H1 (cell line): Measurements from ENCODE around the gene HOXB7. TPM values are rescaled to one million over a fixed set of nuclear protein-coding genes. Genes with fewer than 3 reads are reported as not detected.

Experiments used
- CTCF ChIA-PET: fragments of 300-600 bp; sonication (Branson Sonifier 250); formaldehyde crosslinking; loops from one replicate; lab custom pipeline; 2021; ENCODE audit not compliant: partially characterized antibody; lab: Charles Lee
- POLR2A ChIA-PET: fragments of 300-600 bp; sonication (Branson Sonifier 250); formaldehyde crosslinking; loops from one replicate; lab custom pipeline; 2021; ENCODE audit warnings: inconsistent platforms; ENCODE audit not compliant: partially characterized antibody; lab: Charles Lee
- DNase-seq, 2 experiments: peaks; one replicate each; pipeline versions ENCODE4 v3.0.0 to v3.0.0-alpha.2; 2010 to 2022; ENCODE audit warnings: low spot score in 2 of 2, low read depth in 1 of 2, mixed read lengths in 1 of 2
- FAIRE-seq: peaks from 2 replicates; lab custom pipeline; 2011; peaks lifted over from hg19 to GRCh38; lab: Jason Lieb, UNC
- H2AFZ ChIP-seq: 2 replicates; pipeline ENCODE4 v1.8.1; 2012; ENCODE audit warnings: low read length, inconsistent platforms
- H2AK5ac ChIP-seq: 2 replicates; pipeline ENCODE4 v1.6.1; 2013; ENCODE audit warnings: low read depth, low read length
- H2BK120ac ChIP-seq: replicated peaks from 2 replicates; pipeline ENCODE3; 2013; ENCODE audit warnings: low read depth, low read length, inconsistent platforms
- H2BK12ac ChIP-seq: 2 replicates; pipeline ENCODE4 v1.6.1; 2013; ENCODE audit warnings: low read depth, low read length
- H2BK15ac ChIP-seq: 2 replicates; pipeline ENCODE4 v1.6.1; 2013; ENCODE audit warnings: low read length
- H2BK20ac ChIP-seq: 2 replicates; pipeline ENCODE4 v1.6.1; 2013; ENCODE audit warnings: low read length
- H2BK5ac ChIP-seq: 2 replicates; pipeline ENCODE4 v1.6.1; 2013; ENCODE audit warnings: low read depth, low read length
- H3K14ac ChIP-seq: 2 replicates; pipeline ENCODE4 v1.6.1; 2013; ENCODE audit warnings: inconsistent platforms; ENCODE audit not compliant: insufficient read length
- H3K18ac ChIP-seq: 2 replicates; pipeline ENCODE4 v1.6.1; 2013; ENCODE audit warnings: low read length; ENCODE audit errors: extremely low read depth
- H3K23ac ChIP-seq: 2 replicates; pipeline ENCODE4 v1.6.1; 2013; ENCODE audit warnings: inconsistent platforms; ENCODE audit not compliant: insufficient read length
- H3K23me2 ChIP-seq: 2 replicates; pipeline ENCODE4 v1.6.1; 2013; ENCODE audit warnings: low read depth, low read length
- H3K27ac ChIP-seq: 2 replicates; pipeline ENCODE4 v1.6.1; 2011; ENCODE audit warnings: low read depth, low read length, inconsistent platforms
- H3K27me3 ChIP-seq, 4 experiments: replicated peaks in 1 of 4; 1 replicate in 1 of 4; 2 replicates in 3 of 4; pipeline versions ENCODE4 v1.6.1 to v1.8.1; 2011 to 2013; ENCODE audit warnings: low read length in 3 of 4, mild to moderate bottlenecking in 3 of 4, inconsistent platforms in 2 of 4, mixed read lengths in 2 of 4, moderate library complexity in 1 of 4; ENCODE audit not compliant: control insufficient read depth in 3 of 4, insufficient read depth in 3 of 4; ENCODE audit errors: extremely low read depth in 1 of 4
- H3K36me3 ChIP-seq, 4 experiments: 2 replicates each; pipeline versions ENCODE4 v1.6.1 to v1.8.1; 2011 to 2013; ENCODE audit warnings: mild to moderate bottlenecking in 4 of 4, low read length in 3 of 4, moderate library complexity in 2 of 4, control low read depth in 1 of 4, inconsistent platforms in 1 of 4; ENCODE audit not compliant: insufficient read depth in 4 of 4, control insufficient read depth in 2 of 4
- H3K4ac ChIP-seq: replicated peaks from 2 replicates; pipeline ENCODE3; 2013; ENCODE audit warnings: low read length, low read depth, mixed read lengths, inconsistent platforms; ENCODE audit not compliant: insufficient read length
- H3K4me1 ChIP-seq, 4 experiments: replicated peaks in 1 of 4; 1 replicate in 1 of 4; 2 replicates in 3 of 4; pipeline versions ENCODE4 v1.6.1 to v1.8.1; 2011 to 2013; ENCODE audit warnings: low read length in 3 of 4, inconsistent platforms in 2 of 4, mixed read lengths in 1 of 4; ENCODE audit not compliant: insufficient read depth in 4 of 4, control insufficient read depth in 3 of 4
- H3K4me2 ChIP-seq, 2 experiments: 2 replicates each; pipeline versions ENCODE4 v1.6.1 to v1.8.1; 2011 to 2013; ENCODE audit warnings: low read depth in 2 of 2, low read length in 2 of 2, control low read depth in 1 of 2, inconsistent platforms in 1 of 2, mild to moderate bottlenecking in 1 of 2; ENCODE audit not compliant: insufficient read depth in 1 of 2
- H3K4me3 ChIP-seq, 4 experiments: fragments of 200-600, 300-600 bp in 1 of 4; sonication (generic), shearing (Covaris generic), sonication (Bioruptor Twin) in 1 of 4; 2 replicates each; pipeline versions ENCODE4 v1.5.1 to v1.8.1; 2011 to 2016; ENCODE audit warnings: low read length in 4 of 4, low read depth in 3 of 4, control low read depth in 2 of 4, inconsistent platforms in 2 of 4, mild to moderate bottlenecking in 2 of 4, mixed read lengths in 1 of 4, moderate library complexity in 1 of 4; ENCODE audit not compliant: insufficient read depth in 2 of 4; ENCODE audit errors: extremely low read depth in 1 of 4
- H3K56ac ChIP-seq: replicated peaks from 2 replicates; pipeline ENCODE3; 2013; ENCODE audit warnings: low read depth, mild to moderate bottlenecking, mixed read lengths, low read length, inconsistent platforms; ENCODE audit not compliant: insufficient read length
- H3K79me1 ChIP-seq: 2 replicates; pipeline ENCODE4 v1.6.1; 2013; ENCODE audit warnings: low read depth, low read length, control low read depth
- H3K79me2 ChIP-seq, 2 experiments: 2 replicates each; pipeline versions ENCODE4 v1.6.1 to v1.8.1; 2012 to 2013; ENCODE audit warnings: low read length in 2 of 2, mild to moderate bottlenecking in 2 of 2, inconsistent platforms in 1 of 2; ENCODE audit not compliant: insufficient read depth in 2 of 2, control insufficient read depth in 1 of 2
- H3K9ac ChIP-seq, 4 experiments: replicated peaks in 1 of 4; 1 replicate in 1 of 4; 2 replicates in 3 of 4; pipeline versions ENCODE4 v1.6.1 to v1.8.1; 2011 to 2013; ENCODE audit warnings: low read depth in 3 of 4, low read length in 3 of 4, control low read depth in 2 of 4, mild to moderate bottlenecking in 2 of 4, moderate library complexity in 2 of 4, inconsistent platforms in 1 of 4; ENCODE audit errors: extremely low read depth in 1 of 4
- H3K9me3 ChIP-seq, 2 experiments: 2 replicates each; pipeline versions ENCODE4 v1.6.1 to v1.8.1; 2012 to 2013; ENCODE audit warnings: mild to moderate bottlenecking in 2 of 2, moderate library complexity in 2 of 2, control low read depth in 1 of 2, inconsistent platforms in 1 of 2, low read depth in 1 of 2, low read length in 1 of 2, mixed read lengths in 1 of 2; ENCODE audit not compliant: insufficient read depth in 2 of 2
- H4K20me1 ChIP-seq, 2 experiments: replicated peaks in 1 of 2; 2 replicates each; pipeline versions ENCODE3 to v1.8.1; 2011 to 2013; ENCODE audit warnings: inconsistent platforms in 2 of 2, low read length in 2 of 2, mild to moderate bottlenecking in 1 of 2; ENCODE audit not compliant: insufficient read depth in 2 of 2, control insufficient read depth in 1 of 2
- H4K5ac ChIP-seq: 2 replicates; pipeline ENCODE4 v1.6.1; 2013; ENCODE audit warnings: low read length, low read depth, mixed read lengths, inconsistent platforms; ENCODE audit not compliant: insufficient read length
- H4K8ac ChIP-seq: 2 replicates; pipeline ENCODE4 v1.8.0; 2013; ENCODE audit warnings: mild to moderate bottlenecking, moderate library complexity, low read length, inconsistent platforms; ENCODE audit not compliant: insufficient read depth; ENCODE audit errors: extremely low read depth
- H4K91ac ChIP-seq: replicated peaks from 2 replicates; pipeline ENCODE3; 2013; ENCODE audit warnings: low read length, mixed read lengths, inconsistent platforms; ENCODE audit not compliant: insufficient read length
- BCL11A ChIP-seq, 2 experiments: IDR thresholded peaks; one replicate each; pipeline ENCODE4 v1.6.1; 2011; ENCODE audit warnings: low read depth in 2 of 2, low read length in 2 of 2, mild to moderate bottlenecking in 2 of 2
- EZH2 ChIP-seq: fragments of 200-600 bp; sonication (generic); IDR thresholded peaks from 2 replicates; pipeline ENCODE4 v1.7.1; 2012; ENCODE audit warnings: low read depth, mild to moderate bottlenecking, moderate library complexity, low read length, inconsistent platforms; ENCODE audit not compliant: severe bottlenecking
- RNF2 ChIP-seq: fragments of 200-900, 300-1000 bp; sonication (generic); IDR thresholded peaks from 2 replicates; pipeline ENCODE4 v1.7.1; 2016; ENCODE audit warnings: borderline replicate concordance, low read depth, mild to moderate bottlenecking, antibody characterized with exemption, low read length; ENCODE audit not compliant: poor library complexity, severe bottlenecking; ENCODE audit errors: missing control alignments
- SUZ12 ChIP-seq: fragments of 200-600 bp; sonication (generic); IDR thresholded peaks from 2 replicates; pipeline ENCODE4 v1.6.1; 2012; ENCODE audit warnings: mild to moderate bottlenecking, inconsistent platforms, low read length, moderate library complexity, mixed read lengths
- TBP ChIP-seq: IDR thresholded peaks from 2 replicates; pipeline ENCODE4 v1.6.1; 2011; ENCODE audit warnings: low read depth, low read length, improper control_type of control experiment
- WGBS, 2 experiments: shearing (Covaris generic) in 1 of 2; methylation state at CpG; one replicate each; pipeline versions ENCODE4 v1.1.6 to v1.1.7; 2013 to 2015; ENCODE audit warnings: low lambda C conversion rate in 2 of 2, mixed read lengths in 2 of 2, inconsistent platforms in 1 of 2, low coverage in 1 of 2, missing lambda C conversion rate in 1 of 2; ENCODE audit not compliant: insufficient replicate concordance in 2 of 2, insufficient coverage in 1 of 2, insufficient read length in 1 of 2; ENCODE audit errors: extremely low coverage in 1 of 2, missing lambda C conversion rate in 1 of 2; 5-methylcytosine and 5-hydroxymethylcytosine counted together
- polyA plus RNA-seq, 7 experiments: library from polyadenylated mRNA; depleted of rRNA in 3 of 7; stranded (reverse) in 5 of 7; unstranded in 2 of 7; fragments of >200 nt in 5 of 7; fragments of 200-250 nt in 2 of 7; gene quantifications; 1 replicate in 5 of 7; 2 replicates in 1 of 7; 4 replicates in 1 of 7; pipeline versions ENCODE4 v1.2.1 to v1.2.3, GENCODE V29; 2011 to 2013; ENCODE audit warnings: missing spikeins in 2 of 7, mixed read lengths in 2 of 7
- total RNA-seq: library from RNA; stranded (reverse); fragmentation: NEBNext Ultra II Directional; extraction: Animal tissue kit (Norgen Biotek cat#: 25700); gene quantifications from 2 replicates; pipeline ENCODE4 v1.2.1, GENCODE V29; 2021

Gene HOXB7
- total and polyA plus RNA-seq, 2 of the 8 experiments (the other 6 are each of a cell fraction or from before 2014, with no cell fraction given), result not detected

GRCh38 chr17:48608494-48608834 lies 2.4 kb downstream of the HOXB7 start:
- Histone ChIP-seq H4K5ac (no peak overlapping the region), H4K20me1 (peaks cover 24 to 42% of the 10 kb centered on the region in 2 experiments), H3K4me2 (no peak overlapping the region), H3K27ac (no peak overlapping the region), H3K23ac (no peak overlapping the region), H3K4ac (no peak overlapping the region), H3K9ac (no peak overlapping the region), H2BK120ac (no peak overlapping the region), H3K4me3 (no peak overlapping the region)
- FAIRE-seq, result no peak
- TF ChIP-seq BCL11A (IDR thresholded peaks at IDR 0.05; ENCODE audit: low read depth in 2 of 2, low read length in 2 of 2) (no peak), TBP (no peak), EZH2 (peak; percentile 72), RNF2 (peak; percentile 16), SUZ12 (peak; percentile 8; the same call in 1 of the 2 replicates)
- TF ChIP-seq, all 59 proteins: peak for 3
- Histone ChIP-seq H2BK20ac (no peak overlapping the region), H3K36me3 (peaks cover 0 to 16% (median 0%) of the 10 kb centered on the region in 4 experiments; a peak in 1 of 8 replicates), H3K27me3 (peaks cover 97 to 100% (median 99%) of the 10 kb centered on the region in 4 experiments), H2AK5ac (no peak overlapping the region), H3K79me1 (no peaks in the 10 kb centered on the region), H3K56ac (no peak overlapping the region), H4K8ac (no peak overlapping the region), H3K18ac (no peak overlapping the region), H3K79me2 (no peaks in the 10 kb centered on the region), H3K4me1 (peaks cover 0 to 7% (median 3%) of the 10 kb centered on the region in 4 experiments; a peak in 5 of 7 replicates), H2BK12ac (no peak overlapping the region), H2AFZ (no peak overlapping the region), H2BK15ac (no peak overlapping the region), H3K14ac (no peak overlapping the region), H4K91ac (no peak overlapping the region), H3K23me2 (peaks cover 2% of the 10 kb centered on the region; the same call in 1 of the 2 replicates), H3K9me3 (no peaks in the 10 kb centered on the region), H2BK5ac (no peak overlapping the region)
- DNase-seq, result no peak
- ChIA-PET CTCF (interaction anchor here (0.6 to 2.3 kb wide), 9 partner anchors 14 to 274 kb away, joined by 3 to 10 read pairs (median 4); no protein-coding TSS in a partner anchor), POLR2A (no interaction called here)
- WGBS, 2 experiments, result 45% methylated on average over 1 of the region's 1 CpG; no CpG with 5 or more reads in 1 of the 2 experiments
